ENCODE data around the gene ATP10B. TPM values are rescaled to one million over a fixed set of nuclear protein-coding genes. Genes with fewer than 3 reads are reported as not detected.

Gene ATP10B
- total and polyA plus RNA-seq, 3 experiments from 2014 or later = not detected

- ChIA-PET POLR2A (no interaction called here), CTCF (interaction anchor here (1.3 kb wide), 2 partner anchors 11 to 13 kb away, joined by 3 read pairs; no protein-coding TSS in a partner anchor)
- no peaks in the 10 kb centered on the region for H3K27me3 ChIP-seq (ENCODE audit: insufficient read depth, low read length, poor library complexity, severe bottlenecking)
- Mint-ChIP-seq H3K4me3 (no peak overlapping the region), H3K9me3 (no peaks in the 10 kb centered on the region), H3K4me1 (no peaks in the 10 kb centered on the region), H3K27me3 (peaks cover 0 to 1% of the 10 kb centered on the region in 2 donors), H3K36me3 (no peaks in the 10 kb centered on the region), H3K27ac (no peak overlapping the region)
- no peaks in the 10 kb centered on the region for H3K4me1 ChIP-seq (ENCODE audit: insufficient read depth, low read length)
- no peak for DNase-seq
- no peak overlapping the region for H3K27ac ChIP-seq (ENCODE audit: low read depth, low read length)
- H3K9me3 ChIP-seq (ENCODE audit: low read length) = no peaks in the 10 kb centered on the region
- H3K36me3 ChIP-seq (ENCODE audit: insufficient read depth, low read length) = no peaks in the 10 kb centered on the region
- H3K4me3 ChIP-seq (ENCODE audit: low read length) = no peak overlapping the region
Measured at GRCh38 chr5:160555971-160556631, 295.9 kb downstream of the ATP10B start.

- Histone ChIP-seq H3K27ac (ENCODE audit: low read depth, low read length) (no peak overlapping the region), H3K36me3 (ENCODE audit: insufficient read depth, low read length) (no peaks in the 10 kb centered on the region), H3K4me3 (ENCODE audit: low read length) (no peak overlapping the region), H3K9me3 (ENCODE audit: low read length) (no peaks in the 10 kb centered on the region), H3K27me3 (ENCODE audit: insufficient read depth, low read length, poor library complexity, severe bottlenecking) (no peaks in the 10 kb centered on the region), H3K4me1 (ENCODE audit: insufficient read depth, low read length) (no peaks in the 10 kb centered on the region)
- Mint-ChIP-seq H3K27ac (no peak overlapping the region), H3K4me1 (no peaks in the 10 kb centered on the region), H3K36me3 (no peaks in the 10 kb centered on the region), H3K9me3 (no peaks in the 10 kb centered on the region), H3K27me3 (peaks cover 0 to 1% of the 10 kb centered on the region in 2 donors), H3K4me3 (no peak overlapping the region)
- CTCF ChIA-PET = interaction anchor here (1.3 kb wide), 2 partner anchors 10 to 13 kb away, joined by 3 read pairs; no protein-coding TSS in a partner anchor
- no peak for DNase-seq
- POLR2A ChIA-PET = no interaction called here
Measured at GRCh38 chr5:160555581-160555970, 296.4 kb downstream of the ATP10B start.

- DNase-seq = no peak
- no peaks in the 10 kb centered on the region for H3K36me3 Mint-ChIP-seq
- ChIA-PET CTCF (no interaction called here), POLR2A (no interaction called here)
- no peak overlapping the region for H3K4me3 Mint-ChIP-seq
- peaks cover 0 to 10% (median 2%) of the 10 kb centered on the region in 5 donors for H3K9me3 Mint-ChIP-seq
- H3K4me1 ChIP-seq (ENCODE audit: insufficient read depth, low read length) = no peaks in the 10 kb centered on the region
- no peaks in the 10 kb centered on the region for H3K4me1 Mint-ChIP-seq
- H3K36me3 ChIP-seq (ENCODE audit: insufficient read depth, low read length) = no peaks in the 10 kb centered on the region
- peaks cover 3 to 9% of the 10 kb centered on the region in 2 donors for H3K27me3 Mint-ChIP-seq
- no peak overlapping the region for H3K27ac Mint-ChIP-seq
- H3K9me3 ChIP-seq (ENCODE audit: low read length) = no peaks in the 10 kb centered on the region
- H3K4me3 ChIP-seq (ENCODE audit: low read length) = no peak overlapping the region
- H3K27me3 ChIP-seq (ENCODE audit: insufficient read depth, low read length, poor library complexity, severe bottlenecking) = no peaks in the 10 kb centered on the region
- H3K27ac ChIP-seq (ENCODE audit: low read depth, low read length) = no peak overlapping the region
Measured at GRCh38 chr5:160550075-160550474, 301.9 kb downstream of the ATP10B start.

- Histone ChIP-seq H3K4me3 (ENCODE audit: low read length) (no peak overlapping the region), H3K27me3 (ENCODE audit: insufficient read depth, low read length, poor library complexity, severe bottlenecking) (no peaks in the 10 kb centered on the region), H3K9me3 (ENCODE audit: low read length) (no peaks in the 10 kb centered on the region), H3K27ac (ENCODE audit: low read depth, low read length) (no peak overlapping the region), H3K36me3 (ENCODE audit: insufficient read depth, low read length) (no peaks in the 10 kb centered on the region), H3K4me1 (ENCODE audit: insufficient read depth, low read length) (no peaks in the 10 kb centered on the region)
- ChIA-PET CTCF (no interaction called here), POLR2A (no interaction called here)
- no peaks in the 10 kb centered on the region for H3K36me3 Mint-ChIP-seq
- H3K27me3 Mint-ChIP-seq = peaks cover 3 to 9% of the 10 kb centered on the region in 2 donors
- no peaks in the 10 kb centered on the region for H3K4me1 Mint-ChIP-seq
- no peak for DNase-seq
- H3K9me3 Mint-ChIP-seq = peaks cover 0 to 10% (median 2%) of the 10 kb centered on the region in 5 donors
- no peak overlapping the region for H3K4me3 Mint-ChIP-seq
- H3K27ac Mint-ChIP-seq = no peak overlapping the region
Measured at GRCh38 chr5:160548949-160549645, 302.9 kb downstream of the ATP10B start.

- Mint-ChIP-seq H3K4me1 (no peaks in the 10 kb centered on the region), H3K27ac (no peak overlapping the region), H3K9me3 (peaks cover 0 to 10% (median 2%) of the 10 kb centered on the region in 5 donors), H3K27me3 (peaks cover 6 to 12% of the 10 kb centered on the region in 2 donors), H3K36me3 (no peaks in the 10 kb centered on the region), H3K4me3 (no peak overlapping the region)
- no peak overlapping the region for H3K27ac ChIP-seq (ENCODE audit: low read depth, low read length)
- H3K9me3 ChIP-seq (ENCODE audit: low read length) = no peaks in the 10 kb centered on the region
- ChIA-PET CTCF (no interaction called here), POLR2A (no interaction called here)
- no peaks in the 10 kb centered on the region for H3K36me3 ChIP-seq (ENCODE audit: insufficient read depth, low read length)
- H3K4me3 ChIP-seq (ENCODE audit: low read length) = no peak overlapping the region
- no peaks in the 10 kb centered on the region for H3K27me3 ChIP-seq (ENCODE audit: insufficient read depth, low read length, poor library complexity, severe bottlenecking)
- no peak for DNase-seq
- no peaks in the 10 kb centered on the region for H3K4me1 ChIP-seq (ENCODE audit: insufficient read depth, low read length)
Measured at GRCh38 chr5:160547872-160548271, 304.1 kb downstream of the ATP10B start.

- DNase-seq = no peak
- Mint-ChIP-seq H3K4me3 (no peak overlapping the region), H3K36me3 (no peaks in the 10 kb centered on the region), H3K27me3 (peaks cover 6 to 12% of the 10 kb centered on the region in 2 donors), H3K27ac (no peak overlapping the region), H3K4me1 (no peaks in the 10 kb centered on the region), H3K9me3 (peaks cover 0 to 10% (median 2%) of the 10 kb centered on the region in 5 donors)
- POLR2A ChIA-PET = no interaction called here
- no peak overlapping the region for H3K4me3 ChIP-seq (ENCODE audit: low read length)
- H3K27ac ChIP-seq (ENCODE audit: low read depth, low read length) = no peak overlapping the region
- CTCF ChIA-PET = no interaction called here
- H3K36me3 ChIP-seq (ENCODE audit: insufficient read depth, low read length) = no peaks in the 10 kb centered on the region
- H3K9me3 ChIP-seq (ENCODE audit: low read length) = no peaks in the 10 kb centered on the region
- no peaks in the 10 kb centered on the region for H3K27me3 ChIP-seq (ENCODE audit: insufficient read depth, low read length, poor library complexity, severe bottlenecking)
- no peaks in the 10 kb centered on the region for H3K4me1 ChIP-seq (ENCODE audit: insufficient read depth, low read length)
Measured at GRCh38 chr5:160547061-160547460, 304.9 kb downstream of the ATP10B start.

GRCh38 chr5:160545832-160546231 is 306.2 kb downstream of the ATP10B start:
- DNase-seq = no peak
- peaks cover 0 to 10% (median 2%) of the 10 kb centered on the region in 5 donors for H3K9me3 Mint-ChIP-seq

GRCh38 chr5:160543395-160543794 is 308.6 kb downstream of the ATP10B start:
- CTCF ChIA-PET = no interaction called here
- Mint-ChIP-seq H3K27ac (no peak overlapping the region), H3K4me3 (no peak overlapping the region), H3K4me1 (no peaks in the 10 kb centered on the region), H3K36me3 (no peaks in the 10 kb centered on the region), H3K9me3 (peaks cover 0 to 10% (median 2%) of the 10 kb centered on the region in 5 donors), H3K27me3 (peaks cover 8 to 12% of the 10 kb centered on the region in 2 donors)
- DNase-seq = no peak
- H3K27me3 ChIP-seq (ENCODE audit: insufficient read depth, low read length, poor library complexity, severe bottlenecking) = no peaks in the 10 kb centered on the region
- H3K4me1 ChIP-seq (ENCODE audit: insufficient read depth, low read length) = no peaks in the 10 kb centered on the region
- H3K36me3 ChIP-seq (ENCODE audit: insufficient read depth, low read length) = no peaks in the 10 kb centered on the region
- POLR2A ChIA-PET = no interaction called here
- no peak overlapping the region for H3K27ac ChIP-seq (ENCODE audit: low read depth, low read length)
- no peak overlapping the region for H3K4me3 ChIP-seq (ENCODE audit: low read length)
- H3K9me3 ChIP-seq (ENCODE audit: low read length) = no peaks in the 10 kb centered on the region

More at GRCh38 chr5:160545832-160546231, 306.2 kb downstream of the ATP10B start:
- no peaks in the 10 kb centered on the region for H3K36me3 ChIP-seq (ENCODE audit: insufficient read depth, low read length)
- CTCF ChIA-PET = interaction anchor here (0.6 kb wide), 1 partner anchor 9 kb away, joined by 3 read pairs; no protein-coding TSS in a partner anchor
- no peak overlapping the region for H3K27ac ChIP-seq (ENCODE audit: low read depth, low read length)
- POLR2A ChIA-PET = no interaction called here
- no peaks in the 10 kb centered on the region for H3K27me3 ChIP-seq (ENCODE audit: insufficient read depth, low read length, poor library complexity, severe bottlenecking)
- H3K27me3 Mint-ChIP-seq = peaks cover 8 to 12% of the 10 kb centered on the region in 2 donors
- H3K4me1 Mint-ChIP-seq = no peaks in the 10 kb centered on the region
- no peaks in the 10 kb centered on the region for H3K9me3 ChIP-seq (ENCODE audit: low read length)
- no peaks in the 10 kb centered on the region for H3K36me3 Mint-ChIP-seq
- no peak overlapping the region for H3K4me3 Mint-ChIP-seq
- no peak overlapping the region for H3K4me3 ChIP-seq (ENCODE audit: low read length)
- H3K4me1 ChIP-seq (ENCODE audit: insufficient read depth, low read length) = no peaks in the 10 kb centered on the region
- no peak overlapping the region for H3K27ac Mint-ChIP-seq
